Measurements from ENCODE around the gene SORBS2. TPM values are rescaled to one million over a fixed set of nuclear protein-coding genes. Genes with fewer than 3 reads are reported as not detected.

SORBS2 gene
- total RNA-seq, 2 donors from 2014 or later: 210 to 218 TPM

- Histone ChIP-seq H3K27ac (no peak overlapping the region), H3K4me3 (no peak overlapping the region), H3K36me3 (replicated peaks in 1 of 2; ENCODE audit: insufficient read depth in 1 of 2, low read depth in 2 of 2) (peaks cover 13 to 14% of the 10 kb centered on the region in 2 donors), H3K27me3 (no peaks in the 10 kb centered on the region), H3K9me3 (peaks cover 0 to 3% (median 0%) of the 10 kb centered on the region in 3 donors), H3K4me1 (peaks cover 7% of the 10 kb centered on the region)
- 65 to 71% methylated on average over 3 of the region's 3 CpGs for WGBS, 2 donors
- intact Hi-C loops (cut with DNase I): loop anchor here (10.0 kb wide), 1 partner anchor 401 kb away; no protein-coding TSS in a partner anchor
- TF ChIP-seq, protein P1, sequence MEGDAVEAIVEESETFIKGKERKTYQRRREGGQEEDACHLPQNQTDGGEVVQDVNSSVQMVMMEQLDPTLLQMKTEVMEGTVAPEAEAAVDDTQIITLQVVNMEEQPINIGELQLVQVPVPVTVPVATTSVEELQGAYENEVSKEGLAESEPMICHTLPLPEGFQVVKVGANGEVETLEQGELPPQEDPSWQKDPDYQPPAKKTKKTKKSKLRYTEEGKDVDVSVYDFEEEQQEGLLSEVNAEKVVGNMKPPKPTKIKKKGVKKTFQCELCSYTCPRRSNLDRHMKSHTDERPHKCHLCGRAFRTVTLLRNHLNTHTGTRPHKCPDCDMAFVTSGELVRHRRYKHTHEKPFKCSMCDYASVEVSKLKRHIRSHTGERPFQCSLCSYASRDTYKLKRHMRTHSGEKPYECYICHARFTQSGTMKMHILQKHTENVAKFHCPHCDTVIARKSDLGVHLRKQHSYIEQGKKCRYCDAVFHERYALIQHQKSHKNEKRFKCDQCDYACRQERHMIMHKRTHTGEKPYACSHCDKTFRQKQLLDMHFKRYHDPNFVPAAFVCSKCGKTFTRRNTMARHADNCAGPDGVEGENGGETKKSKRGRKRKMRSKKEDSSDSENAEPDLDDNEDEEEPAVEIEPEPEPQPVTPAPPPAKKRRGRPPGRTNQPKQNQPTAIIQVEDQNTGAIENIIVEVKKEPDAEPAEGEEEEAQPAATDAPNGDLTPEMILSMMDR (IDR thresholded peaks at IDR 0.05): peak in 6 of 7 experiments; percentile 47 to 75 (median 60)
- TF ChIP-seq POLR2A (IDR thresholded peaks at IDR 0.05): no peak
- DNase-seq (no peak), ATAC-seq (no peak)
Measured at GRCh38 chr4:185634066-185634652, 177.8 kb downstream of the SORBS2 start.

DNA sequence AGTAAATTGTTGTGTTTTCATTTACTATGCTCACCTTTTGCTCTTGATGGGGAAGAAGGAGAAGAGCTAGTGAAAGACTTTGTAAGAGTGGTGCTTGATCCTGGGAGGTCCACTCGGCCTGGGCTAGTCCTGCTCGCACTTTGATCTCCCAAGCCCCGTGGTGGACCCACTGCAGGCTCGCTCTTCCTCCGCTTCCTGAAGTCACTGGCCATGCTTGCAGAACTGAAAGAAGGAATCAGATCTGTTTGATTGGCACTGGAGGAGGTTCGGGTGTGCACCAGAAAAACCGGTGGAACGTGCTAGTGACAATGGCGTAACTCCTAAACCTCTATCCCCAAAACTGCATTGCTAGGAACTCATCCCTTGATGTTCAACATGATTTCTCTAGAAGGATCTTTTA is 185.2 kb downstream of the SORBS2 start:
- 90 to 95% methylated on average over 9 of the region's 9 CpGs for WGBS, 2 donors
- Histone ChIP-seq H3K27me3 (no peaks in the 10 kb centered on the region), H3K36me3 (replicated peaks in 1 of 2; ENCODE audit: insufficient read depth in 1 of 2, low read depth in 2 of 2) (peaks cover 5 to 28% of the 10 kb centered on the region in 2 donors), H3K9me3 (no peaks in the 10 kb centered on the region), H3K4me3 (no peak overlapping the region), H3K4me1 (peaks cover 3% of the 10 kb centered on the region), H3K27ac (no peak overlapping the region)
- no peak for ATAC-seq
- intact Hi-C loops (cut with DNase I): no loop called here
- DNase-seq: no peak
- TF ChIP-seq, protein P1 (IDR thresholded peaks at IDR 0.05): no peak
- no peak for TF ChIP-seq POLR2A (IDR thresholded peaks at IDR 0.05)

GRCh38 chr4:185625503-185625902 is 186.5 kb downstream of the SORBS2 start:
- Histone ChIP-seq H3K9me3 (no peaks in the 10 kb centered on the region), H3K36me3 (replicated peaks in 1 of 2; ENCODE audit: insufficient read depth in 1 of 2, low read depth in 2 of 2) (peaks cover 2 to 31% of the 10 kb centered on the region in 2 donors), H3K27me3 (no peaks in the 10 kb centered on the region), H3K4me3 (no peak overlapping the region), H3K4me1 (peaks cover 3% of the 10 kb centered on the region), H3K27ac (no peak overlapping the region)
- TF ChIP-seq, protein P1 (IDR thresholded peaks at IDR 0.05): no peak
- no peak for TF ChIP-seq POLR2A (IDR thresholded peaks at IDR 0.05)
- intact Hi-C loops (cut with DNase I): no loop called here
- WGBS, 2 donors: 50 to 60% methylated on average over 2 of the region's 2 CpGs
- ATAC-seq (no peak), DNase-seq (no peak)

GRCh38 chr4:185624259-185624589 is 187.8 kb downstream of the SORBS2 start:
- Histone ChIP-seq H3K9me3 (no peaks in the 10 kb centered on the region), H3K36me3 (replicated peaks in 1 of 2; ENCODE audit: insufficient read depth in 1 of 2, low read depth in 2 of 2) (peaks cover 0 to 33% of the 10 kb centered on the region in 2 donors), H3K4me3 (no peak overlapping the region), H3K27ac (no peak overlapping the region), H3K27me3 (no peaks in the 10 kb centered on the region), H3K4me1 (peaks cover 3% of the 10 kb centered on the region)
- ATAC-seq (no peak), DNase-seq (no peak)
- WGBS, 2 donors: 93 to 94% methylated on average over 10 of the region's 10 CpGs
- intact Hi-C loops (cut with DNase I): no loop called here
- no peak for TF ChIP-seq POLR2A (IDR thresholded peaks at IDR 0.05)
- TF ChIP-seq, protein P1 (IDR thresholded peaks at IDR 0.05): no peak
